HepG2 (cell line): ENCODE measurements around the gene RIC3.

Source experiments
- EEA1 ChIP-seq: sonication (generic); formaldehyde crosslinking; IDR thresholded peaks from 2 replicates; pipeline ENCODE4 v1.5.1; 2020; ENCODE audit warnings: mild to moderate bottlenecking, missing genetic modification reagents, borderline replicate concordance
- NR2C2 ChIP-seq: sonication (generic); formaldehyde crosslinking; IDR thresholded peaks from 2 replicates; pipeline ENCODE4 v1.4.0; 2020; ENCODE audit warnings: missing genetic modification reagents, mild to moderate bottlenecking, moderate library complexity, borderline replicate concordance
- TAF15 ChIP-seq: fragments of 200-400 bp; formaldehyde crosslinking; IDR thresholded peaks from one replicate; pipeline ENCODE4 v1.6.1; 2018; ENCODE audit warnings: mild to moderate bottlenecking, low read depth, low read length; ENCODE audit not compliant: poor library complexity, severe bottlenecking
- ZNF724P ChIP-seq: sonication (generic); formaldehyde crosslinking; IDR thresholded peaks from 2 replicates; pipeline ENCODE4 v1.8.0; 2022; ENCODE audit warnings: missing genetic modification reagents, borderline replicate concordance
- TF ChIP-seq, protein P1 (sequence below): sonication (generic); formaldehyde crosslinking; IDR thresholded peaks from 2 replicates; pipeline ENCODE4 v1.4.0; 2020; ENCODE audit warnings: mild to moderate bottlenecking, missing genetic modification reagents
- TF ChIP-seq, protein P2 (sequence below): sonication (generic); formaldehyde crosslinking; IDR thresholded peaks from 2 replicates; pipeline ENCODE4 v1.4.0; 2020; ENCODE audit warnings: mild to moderate bottlenecking, missing genetic modification reagents

DNA sequence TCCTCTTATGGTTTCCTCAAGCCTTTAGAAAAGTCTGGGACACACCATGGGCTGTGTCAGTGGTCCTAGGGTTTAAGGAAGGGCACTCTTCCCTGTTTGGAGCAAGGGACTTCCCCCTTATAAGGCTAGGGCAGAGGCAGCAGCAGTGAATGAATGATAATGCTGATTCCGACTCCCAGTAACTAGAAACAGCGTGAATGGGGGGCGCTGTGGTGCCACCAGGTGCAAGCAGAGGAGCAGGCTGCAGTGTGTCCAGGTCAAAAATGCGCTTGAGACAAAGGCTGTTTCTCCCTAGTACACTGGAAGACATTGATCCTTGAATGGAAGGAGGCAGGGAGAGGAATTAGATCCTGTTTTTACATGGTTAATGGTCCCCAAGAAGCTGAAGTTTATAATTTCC is 11.6 kb upstream of the RIC3 start:
- TF ChIP-seq TAF15 (no peak), NR2C2 (no peak), ZNF724P (CRISPR knock-in tag) (no peak), EEA1 (CRISPR knock-in tag) (no peak)
- TF ChIP-seq, protein P1, sequence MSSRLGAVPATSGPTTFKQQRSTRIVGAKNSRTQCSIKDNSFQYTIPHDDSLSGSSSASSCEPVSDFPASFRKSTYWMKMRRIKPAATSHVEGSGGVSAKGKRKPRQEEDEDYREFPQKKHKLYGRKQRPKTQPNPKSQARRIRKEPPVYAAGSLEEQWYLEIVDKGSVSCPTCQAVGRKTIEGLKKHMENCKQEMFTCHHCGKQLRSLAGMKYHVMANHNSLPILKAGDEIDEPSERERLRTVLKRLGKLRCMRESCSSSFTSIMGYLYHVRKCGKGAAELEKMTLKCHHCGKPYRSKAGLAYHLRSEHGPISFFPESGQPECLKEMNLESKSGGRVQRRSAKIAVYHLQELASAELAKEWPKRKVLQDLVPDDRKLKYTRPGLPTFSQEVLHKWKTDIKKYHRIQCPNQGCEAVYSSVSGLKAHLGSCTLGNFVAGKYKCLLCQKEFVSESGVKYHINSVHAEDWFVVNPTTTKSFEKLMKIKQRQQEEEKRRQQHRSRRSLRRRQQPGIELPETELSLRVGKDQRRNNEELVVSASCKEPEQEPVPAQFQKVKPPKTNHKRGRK (CRISPR knock-in tag), result no peak
- TF ChIP-seq, protein P2, sequence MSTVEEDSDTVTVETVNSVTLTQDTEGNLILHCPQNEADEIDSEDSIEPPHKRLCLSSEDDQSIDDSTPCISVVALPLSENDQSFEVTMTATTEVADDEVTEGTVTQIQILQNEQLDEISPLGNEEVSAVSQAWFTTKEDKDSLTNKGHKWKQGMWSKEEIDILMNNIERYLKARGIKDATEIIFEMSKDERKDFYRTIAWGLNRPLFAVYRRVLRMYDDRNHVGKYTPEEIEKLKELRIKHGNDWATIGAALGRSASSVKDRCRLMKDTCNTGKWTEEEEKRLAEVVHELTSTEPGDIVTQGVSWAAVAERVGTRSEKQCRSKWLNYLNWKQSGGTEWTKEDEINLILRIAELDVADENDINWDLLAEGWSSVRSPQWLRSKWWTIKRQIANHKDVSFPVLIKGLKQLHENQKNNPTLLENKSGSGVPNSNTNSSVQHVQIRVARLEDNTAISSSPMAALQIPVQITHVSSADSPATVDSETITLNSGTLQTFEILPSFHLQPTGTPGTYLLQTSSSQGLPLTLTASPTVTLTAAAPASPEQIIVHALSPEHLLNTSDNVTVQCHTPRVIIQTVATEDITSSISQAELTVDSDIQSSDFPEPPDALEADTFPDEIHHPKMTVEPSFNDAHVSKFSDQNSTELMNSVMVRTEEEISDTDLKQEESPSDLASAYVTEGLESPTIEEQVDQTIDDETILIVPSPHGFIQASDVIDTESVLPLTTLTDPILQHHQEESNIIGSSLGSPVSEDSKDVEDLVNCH (CRISPR knock-in tag), result no peak
